HG02981 (cell line): ENCODE data around the gene CNOT9.
"Not testable (repeated sequence)": the region's sequence is repeated elsewhere in the genome, so short reads cannot be mapped to it uniquely, and the experiment has no call there.

Experiments used
- ATAC-seq: cut with Tn5 transposase; IDR thresholded peaks from one replicate; pipeline ENCODE4 v1.9.1; 2021; ENCODE audit warnings: mild to moderate bottlenecking, moderate library complexity; ENCODE audit not compliant: unreplicated experiment

The CNOT9 gene, protein sequence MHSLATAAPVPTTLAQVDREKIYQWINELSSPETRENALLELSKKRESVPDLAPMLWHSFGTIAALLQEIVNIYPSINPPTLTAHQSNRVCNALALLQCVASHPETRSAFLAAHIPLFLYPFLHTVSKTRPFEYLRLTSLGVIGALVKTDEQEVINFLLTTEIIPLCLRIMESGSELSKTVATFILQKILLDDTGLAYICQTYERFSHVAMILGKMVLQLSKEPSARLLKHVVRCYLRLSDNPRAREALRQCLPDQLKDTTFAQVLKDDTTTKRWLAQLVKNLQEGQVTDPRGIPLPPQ

DNA sequence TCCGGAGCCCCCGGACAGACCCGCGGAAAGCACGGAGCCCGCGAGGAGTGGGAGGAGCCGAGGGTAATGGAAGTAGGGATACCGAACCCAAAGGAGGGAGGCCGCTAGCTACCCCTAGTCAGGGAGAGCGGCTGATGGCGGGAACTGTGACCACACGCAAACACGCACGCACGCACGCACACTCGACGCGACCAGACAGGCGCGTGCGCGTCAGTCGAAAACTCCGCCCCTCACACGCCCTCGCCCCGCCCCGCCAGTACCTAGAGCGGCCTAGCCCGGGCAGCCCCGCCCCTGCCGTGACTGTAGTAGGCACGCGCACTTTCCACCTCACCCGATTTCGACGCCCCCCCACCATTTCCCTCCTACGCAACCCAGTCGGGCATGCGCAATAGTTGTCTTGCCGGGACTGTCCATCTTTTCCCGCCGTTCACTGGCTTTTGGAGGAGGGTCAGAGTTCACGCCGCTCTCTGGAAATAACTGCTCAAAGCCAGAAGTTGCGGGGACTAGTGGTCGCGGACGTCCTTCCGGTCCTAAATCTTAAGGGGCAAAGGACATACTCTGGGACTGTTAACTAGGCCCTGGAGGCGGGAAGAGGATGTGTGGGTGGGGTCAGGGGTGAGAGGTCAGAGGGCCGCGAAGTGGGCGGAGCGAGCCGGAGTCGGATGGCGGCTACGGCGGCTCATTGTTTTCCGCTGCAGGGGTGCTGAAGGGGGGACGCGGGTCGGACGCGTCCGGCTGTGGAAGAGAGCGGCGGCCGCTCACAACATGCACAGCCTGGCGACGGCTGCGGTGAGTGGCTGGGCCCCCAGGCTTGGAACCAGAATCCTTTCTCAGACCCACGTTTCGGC is at the start of gene CNOT9, which contains the start of gene USP37:
CNOT9 (plus strand) TSS at position 650 of the 848 bp plus-strand sequence; CDS start at position 766, 116 bp downstream.
USP37 (minus strand) TSS at position 162 of the 848 bp plus-strand sequence. CDS start 9,698 bp downstream, outside the sequence.
- peak; percentile 71 for ATAC-seq

DNA sequence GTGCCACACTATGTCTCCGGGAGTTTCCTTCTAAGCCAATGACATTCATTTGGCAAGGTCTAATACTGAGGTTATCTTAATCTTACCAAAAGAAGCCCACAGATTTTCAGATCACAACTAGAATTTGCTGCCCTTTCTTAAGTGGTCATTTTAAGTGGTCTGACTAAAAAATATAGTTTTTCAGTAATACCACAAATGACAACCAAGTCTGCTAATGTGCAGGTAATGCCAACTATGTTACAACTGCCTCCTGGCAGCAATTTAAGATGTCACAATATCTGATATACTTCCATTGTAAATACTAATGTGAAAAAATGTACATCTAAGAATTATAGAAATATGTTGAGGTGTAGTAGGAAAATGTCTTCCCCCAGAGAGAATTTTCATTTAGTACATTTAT is 49.8 kb upstream of the CNOT9 start:
- no peak for ATAC-seq

DNA sequence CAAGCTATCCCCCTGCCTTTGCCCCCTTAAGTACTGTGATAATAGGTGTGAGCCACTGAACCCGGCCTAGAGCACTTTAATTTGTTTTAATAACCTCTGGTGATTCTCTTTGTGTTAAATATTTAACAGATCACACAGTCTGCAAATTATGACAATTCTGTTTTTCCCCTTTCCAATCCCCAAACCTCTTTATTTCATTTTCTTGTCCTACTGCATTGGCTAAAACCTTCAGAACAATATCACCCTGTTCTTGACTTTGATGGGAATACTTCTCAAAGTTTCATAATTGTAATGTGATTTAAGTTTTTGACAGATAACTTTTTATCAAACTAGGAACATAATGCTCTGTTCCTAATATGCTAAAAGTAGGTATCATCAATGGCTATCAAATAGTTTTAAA is 45.0 kb upstream of the CNOT9 start:
- no peak for ATAC-seq

DNA sequence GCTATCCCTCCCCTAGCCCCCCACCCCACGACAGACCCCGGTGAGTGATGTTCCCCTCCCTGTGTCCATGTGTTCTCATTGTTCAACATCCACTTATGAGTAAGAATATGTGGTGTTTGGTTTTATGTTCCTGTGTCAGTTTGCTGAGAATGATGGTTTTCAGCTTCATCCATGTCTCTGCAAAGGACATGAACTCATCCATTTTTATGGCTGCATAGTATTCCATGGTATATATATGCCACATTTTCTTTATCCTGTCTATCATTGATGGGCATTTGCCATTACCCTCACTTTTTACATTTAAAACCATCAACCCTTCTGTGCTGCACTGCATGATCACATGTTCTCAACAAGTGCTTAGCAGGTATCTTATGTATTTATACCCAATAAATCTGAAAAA is 40.2 kb upstream of the CNOT9 start:
- not testable (repeated sequence) for ATAC-seq

DNA sequence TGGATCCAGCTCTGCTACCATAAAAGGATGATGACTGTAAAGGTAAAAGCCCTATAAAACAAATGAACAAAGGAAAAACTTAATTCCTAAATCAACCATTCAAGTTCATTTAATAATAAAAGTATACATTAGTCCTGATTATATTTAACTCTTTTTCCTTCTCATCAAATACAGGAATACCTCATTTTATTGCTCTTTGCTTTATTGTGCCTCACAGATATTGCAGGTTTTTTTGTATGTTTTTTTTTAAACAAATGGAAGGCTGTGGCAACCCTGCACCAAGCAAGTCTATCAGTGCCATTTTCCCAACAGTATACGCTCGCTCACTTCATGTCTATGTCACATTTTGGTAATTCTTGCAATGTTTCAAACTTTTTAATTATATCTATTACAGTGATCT is 38.6 kb upstream of the CNOT9 start:
- ATAC-seq, result no peak

DNA sequence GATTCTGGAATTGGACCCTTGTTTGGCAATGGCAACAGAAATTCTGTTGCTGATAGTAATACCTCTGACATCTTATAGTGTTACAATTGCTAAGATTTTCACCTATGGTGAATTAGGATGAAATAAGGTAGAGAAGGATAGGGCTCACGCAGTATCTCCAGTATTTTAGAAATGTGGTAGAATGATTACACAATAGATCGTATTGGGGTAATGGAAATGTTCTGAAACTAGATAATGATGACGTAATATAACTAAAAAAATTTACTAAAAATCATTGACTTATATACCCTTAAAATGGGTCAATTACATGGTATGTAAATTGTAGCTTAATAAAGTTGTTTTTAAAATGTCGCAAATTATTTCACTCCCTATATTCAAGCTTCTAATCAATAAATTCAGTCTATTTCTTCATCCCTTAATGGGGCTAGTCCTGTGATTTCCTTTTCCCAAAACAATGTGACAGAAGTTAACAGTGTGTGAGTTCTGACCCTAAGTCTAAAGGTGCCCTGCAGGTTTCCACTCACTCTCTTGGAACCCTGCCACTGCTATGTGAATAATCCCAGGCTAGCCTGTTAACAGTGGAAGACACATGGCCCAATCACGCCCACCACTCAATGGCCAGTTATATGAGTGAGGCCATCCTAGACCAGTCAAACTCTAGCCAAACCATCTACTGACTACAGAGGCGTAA is 31.7 kb upstream of the CNOT9 start:
- ATAC-seq, result no peak

DNA sequence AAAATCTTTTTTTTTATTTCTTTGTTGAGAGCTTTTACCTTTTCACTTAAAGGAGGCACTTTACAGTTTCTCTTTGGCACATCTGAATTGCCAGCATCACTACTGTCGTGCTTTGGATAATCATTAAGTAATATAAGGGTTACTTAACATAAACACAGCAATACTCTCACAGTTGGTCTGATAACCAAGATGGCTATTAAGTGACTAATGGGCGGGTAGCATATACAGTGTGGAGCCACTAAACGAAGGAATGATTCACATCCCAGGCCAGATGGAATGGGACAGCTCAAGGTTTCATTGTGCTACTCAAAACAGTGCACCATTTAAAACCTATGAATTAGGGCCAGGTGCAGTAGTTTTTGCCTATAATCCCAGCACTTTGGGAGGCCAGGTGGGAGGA is 28.6 kb upstream of the CNOT9 start:
- no peak for ATAC-seq

DNA sequence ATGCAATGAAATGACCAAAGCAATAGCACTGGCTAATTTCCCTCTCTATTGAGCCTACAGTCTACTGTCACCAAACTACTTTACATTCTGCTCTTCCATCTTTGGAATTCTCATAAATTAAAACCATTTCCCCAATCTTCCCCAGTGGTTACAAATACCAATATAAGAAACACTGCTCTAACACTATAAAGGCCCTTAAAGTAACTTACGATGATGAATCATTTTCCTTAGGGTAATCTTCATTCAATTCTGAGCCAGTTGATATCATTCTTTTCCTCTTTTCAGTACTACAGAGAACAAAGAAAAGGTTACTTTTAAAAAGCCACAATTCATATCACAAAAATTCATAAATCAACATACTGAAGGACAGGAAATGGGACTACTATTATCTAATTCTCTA is 22.6 kb upstream of the CNOT9 start:
- no peak for ATAC-seq

DNA sequence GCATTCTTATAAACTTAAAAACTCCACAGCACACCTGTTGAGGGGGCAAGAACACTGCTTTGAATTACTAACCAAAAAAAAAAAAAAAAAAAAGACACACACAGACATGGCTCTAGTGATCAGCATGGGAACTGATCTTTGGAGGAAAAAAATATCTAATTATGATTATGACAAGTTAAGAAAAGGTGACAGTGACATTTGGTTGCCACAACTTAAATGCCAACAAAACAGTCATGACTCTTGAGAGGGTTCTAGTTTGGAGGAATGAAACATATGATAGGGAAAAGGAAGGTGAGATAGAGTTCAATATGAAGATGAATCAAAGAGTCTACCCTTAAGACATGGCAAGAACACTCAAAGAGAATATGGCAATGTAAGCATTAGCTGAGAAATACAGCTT is 21.1 kb upstream of the CNOT9 start:
- ATAC-seq, result no peak

DNA sequence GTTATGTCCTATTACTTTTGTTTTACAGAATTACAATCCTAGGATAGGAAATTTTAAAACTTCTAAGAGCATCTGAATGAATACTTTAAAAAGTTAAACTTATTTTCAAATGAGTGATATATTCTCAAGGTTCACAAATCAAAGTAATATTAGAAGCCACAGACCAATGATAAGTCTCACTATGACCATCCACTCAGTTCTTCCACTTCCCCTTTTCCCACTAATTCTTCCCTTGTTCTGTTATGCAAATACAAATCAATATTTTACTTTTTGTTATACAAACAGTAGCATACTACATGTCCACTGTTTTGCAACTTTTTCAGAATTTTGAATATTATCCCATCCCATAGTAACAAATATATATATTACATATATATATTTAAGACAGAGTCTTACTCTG is 20.7 kb upstream of the CNOT9 start:
- no peak for ATAC-seq

DNA sequence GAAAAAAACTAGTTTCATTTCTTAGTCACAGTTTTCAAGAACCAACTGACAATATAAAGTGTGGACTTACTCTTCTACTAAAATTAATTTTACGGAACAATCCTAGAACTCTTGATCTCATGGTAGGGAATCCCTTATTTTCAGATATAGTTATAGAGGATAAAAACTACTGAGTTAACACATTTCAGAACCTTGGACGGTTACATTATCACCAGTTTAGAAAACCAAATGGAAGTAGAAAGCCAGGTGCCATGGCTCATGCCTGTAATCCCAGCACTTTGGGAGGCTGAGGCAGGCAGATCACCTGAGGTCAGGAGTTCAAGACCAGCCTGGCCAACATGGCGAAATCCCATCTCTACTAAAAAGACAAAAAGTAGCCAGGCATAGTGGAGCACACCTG is 14.4 kb upstream of the CNOT9 start:
- ATAC-seq, result not testable (repeated sequence)

DNA sequence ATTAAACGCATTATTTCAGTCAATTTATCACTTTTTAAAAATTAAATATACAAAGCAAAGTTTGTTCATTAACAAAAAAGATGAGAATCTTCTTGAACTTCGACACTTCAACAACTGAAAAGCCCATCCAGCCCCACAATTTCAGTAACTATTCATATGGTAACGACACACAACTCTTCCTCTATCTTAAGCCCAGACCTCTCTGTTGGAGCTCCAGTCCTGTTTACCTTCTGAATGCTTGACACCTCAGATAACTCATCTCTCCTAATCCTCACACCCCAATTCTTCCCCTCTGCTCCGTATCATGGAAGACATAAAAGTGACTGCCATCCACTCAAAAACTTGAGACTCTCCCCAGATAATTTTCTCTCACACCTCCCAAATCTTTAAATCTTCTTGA is 13.1 kb upstream of the CNOT9 start:
- no peak for ATAC-seq

DNA sequence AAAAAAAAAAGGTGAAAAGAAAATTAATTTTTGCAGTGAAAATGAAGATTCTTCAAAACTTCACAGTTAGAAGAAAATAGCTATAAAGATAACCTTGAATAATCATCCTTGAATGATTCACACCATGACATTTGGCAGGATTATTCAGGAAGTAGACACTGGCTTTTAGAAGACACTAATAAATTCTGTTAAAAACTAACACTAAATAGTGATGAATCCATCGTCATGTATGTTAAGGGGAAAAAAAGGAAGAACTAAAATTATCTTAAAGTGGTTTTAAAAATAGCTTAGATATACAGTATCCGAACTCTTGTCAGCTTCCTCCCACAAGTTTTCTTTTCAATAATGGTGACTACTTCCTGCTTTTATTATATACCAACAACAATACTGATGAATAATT is 10.7 kb upstream of the CNOT9 start:
- ATAC-seq, result no peak

DNA sequence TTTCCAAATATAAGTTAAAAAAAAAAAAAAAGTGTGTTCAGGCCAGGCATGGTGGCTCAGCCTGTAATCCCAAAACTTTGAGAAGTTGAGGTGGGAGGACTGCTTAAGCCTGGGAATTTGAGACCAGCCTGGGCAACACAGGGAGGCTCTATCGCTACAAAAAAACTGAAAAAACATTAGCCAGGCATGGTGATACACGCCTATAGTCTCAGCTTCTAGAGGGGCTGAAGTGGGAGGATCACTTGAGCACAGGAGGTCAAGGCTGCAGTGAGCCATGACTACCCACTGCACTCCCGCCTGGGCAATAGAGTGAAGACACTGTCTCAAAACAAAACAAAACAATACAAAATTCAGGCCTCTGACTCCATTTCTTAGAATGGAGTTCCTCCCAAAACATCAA is 9.7 kb upstream of the CNOT9 start:
- no peak for ATAC-seq

DNA sequence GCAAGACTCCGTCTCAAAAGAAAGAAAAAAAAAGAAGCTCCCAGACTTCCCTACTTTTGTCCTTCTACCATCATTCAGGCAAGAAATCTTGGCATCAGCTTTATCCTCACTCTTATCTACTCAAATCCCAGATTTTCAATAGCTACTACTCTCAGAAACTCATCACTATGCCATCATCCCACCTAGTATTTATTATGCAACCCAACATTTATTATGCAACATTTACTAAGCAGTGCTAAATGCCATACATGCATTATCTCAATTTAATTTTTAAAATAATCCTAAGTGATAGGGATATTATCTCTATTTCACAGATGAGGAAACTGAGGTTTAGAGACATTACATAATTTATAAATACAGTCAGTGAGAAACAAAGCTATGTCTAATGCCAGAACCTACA is 4.6 kb upstream of the CNOT9 start:
- no peak for ATAC-seq

DNA sequence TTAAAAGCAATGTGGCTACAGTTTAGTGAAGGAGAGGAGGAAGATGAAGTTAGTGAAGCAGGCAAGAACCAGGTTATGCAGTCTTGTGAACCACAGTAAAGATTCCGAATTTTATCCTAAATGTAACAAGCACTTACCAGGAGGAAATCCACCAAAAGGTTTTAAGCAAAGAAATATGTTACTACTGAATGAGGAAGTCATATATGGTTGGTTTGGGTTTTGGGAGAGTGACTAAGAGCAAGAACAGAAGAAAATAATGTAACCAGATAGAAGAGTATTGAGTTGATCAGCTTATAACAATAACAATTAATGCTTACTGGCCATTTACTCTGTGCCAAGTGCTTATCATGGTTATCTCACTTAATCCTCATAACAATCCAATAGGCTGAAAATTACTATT is 2.3 kb upstream of the CNOT9 start:
- no peak for ATAC-seq

DNA sequence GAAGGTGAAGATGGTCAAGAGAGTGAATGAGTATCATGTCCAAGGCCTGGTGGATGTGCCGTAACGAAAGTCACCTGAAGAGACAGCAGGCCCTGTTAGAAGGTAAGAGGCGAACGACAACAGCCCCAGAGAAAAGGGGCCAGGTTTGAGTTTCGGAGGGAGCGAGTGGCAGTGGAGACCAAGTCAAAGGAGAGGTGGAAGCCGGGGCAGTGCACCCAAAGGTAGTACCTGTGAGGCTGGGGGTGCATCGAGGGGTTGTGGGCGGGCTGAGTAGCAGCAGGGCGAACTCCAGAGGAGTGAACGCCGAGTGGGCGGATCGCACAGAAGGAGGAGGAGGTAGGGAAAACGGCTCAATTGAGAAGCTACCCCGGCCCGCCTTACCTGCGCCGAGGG is 846 bp upstream of the CNOT9 start:
- peak; percentile 36 for ATAC-seq

DNA sequence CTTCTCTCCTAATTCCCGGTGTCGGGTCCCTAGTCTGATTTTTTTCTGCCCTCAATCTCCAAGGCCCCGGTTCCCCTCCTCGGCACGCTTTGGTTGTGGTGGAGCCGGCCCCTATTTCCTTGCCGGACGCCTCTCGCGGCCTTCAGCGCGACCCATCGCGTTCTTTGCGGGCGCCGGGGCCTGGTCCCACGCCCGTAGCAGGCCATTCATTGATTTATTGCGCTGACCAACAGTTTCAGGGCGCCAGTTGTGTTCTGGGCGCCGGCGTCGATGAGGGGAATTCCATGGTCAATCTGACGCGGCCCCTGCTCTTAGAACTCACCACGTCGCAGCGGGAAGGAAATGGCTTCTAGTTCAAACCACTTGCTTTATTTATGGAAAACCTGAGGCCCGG is 396 bp downstream of the CNOT9 start:
- ATAC-seq, result peak; percentile 37

DNA sequence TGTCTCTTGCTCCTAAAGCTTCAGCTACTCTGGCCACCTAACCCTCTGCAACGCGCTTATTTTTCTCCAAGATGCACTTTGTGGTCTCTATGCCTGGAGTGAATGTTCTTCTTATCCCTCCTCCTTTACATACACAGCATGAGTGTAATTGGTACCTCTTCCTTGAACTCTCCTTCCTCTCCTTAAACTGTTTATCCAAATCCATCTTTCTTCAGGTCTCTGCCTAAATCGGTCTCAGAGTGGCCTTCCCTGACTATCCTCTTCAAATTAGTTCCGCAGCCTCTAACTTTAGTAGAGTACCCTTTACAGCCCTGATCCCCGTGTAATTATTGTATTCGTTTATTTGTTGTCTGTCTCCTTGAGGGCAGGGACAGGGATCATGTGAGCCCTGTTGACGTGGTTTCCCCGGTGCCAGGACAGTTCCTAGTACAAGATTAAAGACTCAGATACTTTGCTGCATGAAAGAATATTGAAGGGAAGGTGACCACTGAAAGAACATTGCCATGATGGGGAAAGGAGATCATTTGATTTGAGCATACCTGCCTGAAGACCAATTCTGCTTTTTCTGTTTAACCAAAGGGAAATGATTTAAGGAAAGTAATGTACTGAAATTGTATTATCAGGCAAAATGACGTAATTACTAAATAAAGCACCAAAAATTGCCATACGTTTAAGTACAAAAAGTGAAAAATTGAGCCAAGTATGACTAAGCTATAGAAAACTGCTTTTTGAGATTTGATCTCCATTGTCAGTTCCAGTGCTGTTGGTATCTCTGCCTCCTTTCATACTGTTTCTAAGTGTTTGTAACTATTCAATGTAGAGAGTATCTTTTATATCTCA is 1.2 kb downstream of the CNOT9 start:
- no peak for ATAC-seq

DNA sequence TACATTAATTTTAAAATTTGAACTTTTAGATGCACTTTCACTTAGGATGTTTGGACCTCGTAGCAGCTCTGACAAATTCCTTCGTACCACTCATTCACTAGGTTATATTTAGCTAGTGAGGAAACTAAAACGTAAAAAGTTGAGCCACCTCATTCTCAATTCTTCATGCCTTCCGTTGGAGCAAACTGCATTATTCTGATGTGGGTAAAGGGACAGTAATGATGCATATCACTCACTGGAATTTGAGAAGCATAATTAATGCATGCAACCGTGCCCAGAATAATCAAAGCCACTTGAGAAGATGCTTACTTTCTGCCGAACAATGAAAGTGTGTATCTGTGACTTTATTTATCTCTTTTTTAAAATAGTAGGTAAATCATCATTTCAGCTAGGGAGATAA is 2.2 kb downstream of the CNOT9 start:
- no peak for ATAC-seq

DNA sequence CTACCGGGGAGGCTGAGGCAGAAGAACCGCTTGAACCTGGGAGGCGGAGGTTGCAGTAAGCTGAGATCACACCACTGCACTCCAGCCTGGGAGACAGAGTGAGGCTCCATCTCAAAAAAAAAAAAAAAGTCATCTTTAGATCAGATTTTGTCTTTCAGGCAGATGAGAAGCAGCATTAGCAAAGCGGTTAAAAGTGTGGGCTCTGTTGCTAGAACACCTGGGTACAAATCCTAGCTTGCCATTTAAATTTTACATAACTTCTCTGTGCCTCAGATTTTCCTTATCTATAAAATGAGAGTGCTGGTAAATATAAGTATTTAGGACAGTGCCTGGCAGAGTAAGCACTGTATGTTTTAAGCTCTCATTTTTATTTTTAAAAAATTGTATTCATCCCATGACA is 8.2 kb downstream of the CNOT9 start:
- no peak for ATAC-seq
